Osteocyte (in vitro differentiated cells): ENCODE results near the gene KCNA2. TPM values are rescaled to one million over a fixed set of nuclear protein-coding genes. Genes with fewer than 3 reads are reported as not detected.

Experiments
- DNase-seq: peaks from one replicate; pipeline ENCODE4 v3.0.0; 2021; ENCODE audit warnings: mixed read lengths; ENCODE audit not compliant: unreplicated experiment; ENCODE audit errors: extremely low spot score
- H3K27ac Mint-ChIP-seq: one replicate; pipeline ENCODE4 v1.8.0; 2021; ENCODE audit warnings: mild to moderate bottlenecking, mixed read lengths; ENCODE audit not compliant: unreplicated experiment
- H3K27me3 Mint-ChIP-seq: one replicate; pipeline ENCODE4 v1.8.0; 2021; ENCODE audit warnings: mixed read lengths; ENCODE audit not compliant: unreplicated experiment
- H3K36me3 Mint-ChIP-seq: one replicate; pipeline ENCODE4 v1.8.0; 2021; ENCODE audit warnings: mixed read lengths; ENCODE audit not compliant: unreplicated experiment
- H3K4me1 Mint-ChIP-seq: one replicate; pipeline ENCODE4 v1.8.0; 2021; ENCODE audit warnings: mixed read lengths; ENCODE audit not compliant: unreplicated experiment
- H3K4me3 Mint-ChIP-seq: one replicate; pipeline ENCODE4 v1.8.0; 2021; ENCODE audit warnings: mild to moderate bottlenecking, moderate library complexity, mixed read lengths; ENCODE audit not compliant: unreplicated experiment
- H3K9me3 Mint-ChIP-seq: one replicate; pipeline ENCODE4 v1.8.0; 2021; ENCODE audit warnings: mixed read lengths; ENCODE audit not compliant: unreplicated experiment
- CTCF ChIP-seq: fragments of 200-600 bp; sonication (generic); IDR thresholded peaks from 2 replicates; pipeline ENCODE4 v1.5.0; 2021; ENCODE audit warnings: antibody characterized with exemption, mild to moderate bottlenecking, moderate library complexity
- total RNA-seq: library from RNA; stranded (reverse); gene quantifications from 2 replicates; pipeline ENCODE4 v1.2.1, GENCODE V29; 2021

Gene KCNA2
- total RNA-seq, 1 donor from 2014 or later: 0.05 TPM

- no peaks in the 10 kb centered on the region for H3K27me3 Mint-ChIP-seq
- DNase-seq: no peak
- no peaks in the 10 kb centered on the region for H3K4me1 Mint-ChIP-seq
- no peaks in the 10 kb centered on the region for H3K36me3 Mint-ChIP-seq
- no peaks in the 10 kb centered on the region for H3K9me3 Mint-ChIP-seq
- H3K4me3 Mint-ChIP-seq: no peak overlapping the region
- no peak for TF ChIP-seq CTCF
- H3K27ac Mint-ChIP-seq: no peak overlapping the region
Measured at GRCh38 chr1:110645821-110646735, 39.9 kb upstream of the KCNA2 start.

GRCh38 chr1:110645211-110645610 is 39.1 kb upstream of the KCNA2 start:
- no peaks in the 10 kb centered on the region for H3K4me1 Mint-ChIP-seq
- no peak overlapping the region for H3K4me3 Mint-ChIP-seq
- DNase-seq: no peak
- no peaks in the 10 kb centered on the region for H3K36me3 Mint-ChIP-seq
- no peak overlapping the region for H3K27ac Mint-ChIP-seq
- TF ChIP-seq CTCF: no peak
- H3K9me3 Mint-ChIP-seq: no peaks in the 10 kb centered on the region
- no peaks in the 10 kb centered on the region for H3K27me3 Mint-ChIP-seq

GRCh38 chr1:110643879-110644472 is 37.8 kb upstream of the KCNA2 start:
- H3K27me3 Mint-ChIP-seq: no peaks in the 10 kb centered on the region
- no peak for TF ChIP-seq CTCF

GRCh38 chr1:110639724-110640386 is 33.7 kb upstream of the KCNA2 start:
- no peaks in the 10 kb centered on the region for H3K9me3 Mint-ChIP-seq
- no peaks in the 10 kb centered on the region for H3K36me3 Mint-ChIP-seq
- no peaks in the 10 kb centered on the region for H3K4me1 Mint-ChIP-seq
- DNase-seq: no peak
- H3K27me3 Mint-ChIP-seq: no peaks in the 10 kb centered on the region
- H3K27ac Mint-ChIP-seq: no peak overlapping the region
- no peak for TF ChIP-seq CTCF
- H3K4me3 Mint-ChIP-seq: no peak overlapping the region

More at GRCh38 chr1:110643879-110644472, 37.8 kb upstream of the KCNA2 start:
- Mint-ChIP-seq H3K27ac (no peak overlapping the region), H3K9me3 (no peaks in the 10 kb centered on the region), H3K4me3 (no peak overlapping the region), H3K36me3 (no peaks in the 10 kb centered on the region), H3K4me1 (no peaks in the 10 kb centered on the region)
- no peak for DNase-seq

GRCh38 chr1:110638556-110638955 is 32.4 kb upstream of the KCNA2 start:
- Mint-ChIP-seq H3K36me3 (no peaks in the 10 kb centered on the region), H3K4me1 (no peaks in the 10 kb centered on the region), H3K9me3 (no peaks in the 10 kb centered on the region), H3K27me3 (no peaks in the 10 kb centered on the region), H3K4me3 (no peak overlapping the region), H3K27ac (no peak overlapping the region)
- no peak for DNase-seq
- TF ChIP-seq CTCF: no peak
